Left ventricle myocardium inferior (tissue), 1 donor: ENCODE measurements around the gene CCDC124. TPM values are rescaled to one million over a fixed set of nuclear protein-coding genes. Genes with fewer than 3 reads are reported as not detected.
"Not testable (repeated sequence)": the region's sequence is repeated elsewhere in the genome, so short reads cannot be mapped to it uniquely, and the experiment has no call there.

Experiments used
- DNase-seq: peaks from one replicate; pipeline ENCODE4 v3.0.0-alpha.2; 2020
- H3K27ac ChIP-seq: fragments of 200-600 bp; replicated peaks from 2 replicates; pipeline ENCODE4 v1.8.0; 2021
- H3K27me3 ChIP-seq: fragments of 200-600 bp; 2 replicates; pipeline ENCODE4 v1.8.0; 2021; ENCODE audit warnings: low read depth
- H3K36me3 ChIP-seq: fragments of 200-600 bp; 2 replicates; pipeline ENCODE4 v1.8.0; 2021
- H3K4me1 ChIP-seq: fragments of 200-600 bp; 2 replicates; pipeline ENCODE4 v1.8.0; 2021
- H3K4me3 ChIP-seq: fragments of 200-600 bp; 2 replicates; pipeline ENCODE4 v1.8.0; 2021; ENCODE audit warnings: mild to moderate bottlenecking, moderate library complexity
- H3K9me3 ChIP-seq: fragments of 200-600 bp; replicated peaks from 2 replicates; pipeline ENCODE4 v1.8.0; 2021
- CTCF ChIP-seq: fragments of 200-600 bp; IDR thresholded peaks from 2 replicates; pipeline ENCODE4 v1.8.0; 2021; ENCODE audit warnings: antibody characterized with exemption, mild to moderate bottlenecking, borderline replicate concordance
- intact Hi-C: fragments of 100-400 bp; cut with micrococcal nuclease; formaldehyde crosslinking; loops from one replicate; pipeline ENCODE4 v1.11.0; 2022
- total RNA-seq: library from RNA; stranded (reverse); fragmentation: NEBNext Ultra II Directional; extraction: Animal tissue kit (Norgen Biotek cat#: 25700); gene quantifications from one replicate; pipeline ENCODE4 v1.2.1, GENCODE V29; 2021
- donor health status: DM: no; HTN: yes; CAD: no; lungs with severe emphysema.

CCDC124 gene
- total RNA-seq, 1 donor from 2014 or later: 87.4 TPM

GRCh38 chr19:17977488-17977887 is 44.7 kb downstream of the CCDC124 start:
- peaks cover 67% of the 10 kb centered on the region for H3K27me3 ChIP-seq
- TF ChIP-seq CTCF: no peak
- H3K36me3 ChIP-seq: no peaks in the 10 kb centered on the region
- intact Hi-C loops: no loop called here
- H3K27ac ChIP-seq: no peak overlapping the region
- H3K9me3 ChIP-seq: no peaks in the 10 kb centered on the region
- no peak overlapping the region for H3K4me3 ChIP-seq
- DNase-seq: no peak
- no peaks in the 10 kb centered on the region for H3K4me1 ChIP-seq

GRCh38 chr19:17981611-17982010 is 48.8 kb downstream of the CCDC124 start:
- no peak for DNase-seq
- TF ChIP-seq CTCF: no peak

GRCh38 chr19:17982430-17982829 is 49.6 kb downstream of the CCDC124 start:
- Histone ChIP-seq H3K4me3 (no peak overlapping the region), H3K36me3 (no peaks in the 10 kb centered on the region), H3K27me3 (peaks cover 65% of the 10 kb centered on the region), H3K9me3 (no peaks in the 10 kb centered on the region), H3K4me1 (no peaks in the 10 kb centered on the region), H3K27ac (no peak overlapping the region)
- no peak for DNase-seq
- TF ChIP-seq CTCF: no peak
- intact Hi-C loops: no loop called here

More at GRCh38 chr19:17981611-17982010, 48.8 kb downstream of the CCDC124 start:
- H3K36me3 ChIP-seq: no peaks in the 10 kb centered on the region
- no peaks in the 10 kb centered on the region for H3K9me3 ChIP-seq
- intact Hi-C loops: no loop called here
- H3K4me1 ChIP-seq: no peaks in the 10 kb centered on the region
- no peak overlapping the region for H3K27ac ChIP-seq
- no peak overlapping the region for H3K4me3 ChIP-seq
- peaks cover 65% of the 10 kb centered on the region for H3K27me3 ChIP-seq

GRCh38 chr19:17985037-17985818 is 52.4 kb downstream of the CCDC124 start:
- intact Hi-C loops: no loop called here
- TF ChIP-seq CTCF: no peak

GRCh38 chr19:17986569-17986968 is 53.8 kb downstream of the CCDC124 start:
- not testable (repeated sequence) for H3K27ac ChIP-seq

More at GRCh38 chr19:17985037-17985818, 52.4 kb downstream of the CCDC124 start:
- no peaks in the 10 kb centered on the region for H3K9me3 ChIP-seq
- H3K27me3 ChIP-seq: peaks cover 56% of the 10 kb centered on the region
- no peaks in the 10 kb centered on the region for H3K4me1 ChIP-seq
- no peak overlapping the region for H3K27ac ChIP-seq
- H3K4me3 ChIP-seq: no peak overlapping the region
- DNase-seq: no peak
- H3K36me3 ChIP-seq: no peaks in the 10 kb centered on the region

GRCh38 chr19:17988161-17988560 is 55.3 kb downstream of the CCDC124 start:
- Histone ChIP-seq H3K27ac (no peak overlapping the region), H3K4me3 (no peak overlapping the region), H3K36me3 (no peaks in the 10 kb centered on the region), H3K4me1 (no peaks in the 10 kb centered on the region), H3K27me3 (peaks cover 39% of the 10 kb centered on the region), H3K9me3 (no peaks in the 10 kb centered on the region)
- TF ChIP-seq CTCF: no peak
- intact Hi-C loops: no loop called here
- no peak for DNase-seq

More at GRCh38 chr19:17986569-17986968, 53.8 kb downstream of the CCDC124 start:
- H3K36me3 ChIP-seq, H3K9me3 ChIP-seq, H3K4me1 ChIP-seq, DNase-seq, H3K4me3 ChIP-seq, intact Hi-C loops: not testable (repeated sequence)
- H3K27me3 ChIP-seq: peaks cover 43% of the 10 kb centered on the region
